Kasumi-1 (cell line): ENCODE data around the gene CATSPERD.
"Not testable (repeated sequence)": the region's sequence is repeated elsewhere in the genome, so short reads cannot be mapped to it uniquely, and the experiment has no call there.

ENCODE experiments used
- DNase-seq, 2 experiments: peaks; one replicate each; lab custom pipeline; 2025; lab: John Stamatoyannopoulos, UW

CATSPERD gene

DNA sequence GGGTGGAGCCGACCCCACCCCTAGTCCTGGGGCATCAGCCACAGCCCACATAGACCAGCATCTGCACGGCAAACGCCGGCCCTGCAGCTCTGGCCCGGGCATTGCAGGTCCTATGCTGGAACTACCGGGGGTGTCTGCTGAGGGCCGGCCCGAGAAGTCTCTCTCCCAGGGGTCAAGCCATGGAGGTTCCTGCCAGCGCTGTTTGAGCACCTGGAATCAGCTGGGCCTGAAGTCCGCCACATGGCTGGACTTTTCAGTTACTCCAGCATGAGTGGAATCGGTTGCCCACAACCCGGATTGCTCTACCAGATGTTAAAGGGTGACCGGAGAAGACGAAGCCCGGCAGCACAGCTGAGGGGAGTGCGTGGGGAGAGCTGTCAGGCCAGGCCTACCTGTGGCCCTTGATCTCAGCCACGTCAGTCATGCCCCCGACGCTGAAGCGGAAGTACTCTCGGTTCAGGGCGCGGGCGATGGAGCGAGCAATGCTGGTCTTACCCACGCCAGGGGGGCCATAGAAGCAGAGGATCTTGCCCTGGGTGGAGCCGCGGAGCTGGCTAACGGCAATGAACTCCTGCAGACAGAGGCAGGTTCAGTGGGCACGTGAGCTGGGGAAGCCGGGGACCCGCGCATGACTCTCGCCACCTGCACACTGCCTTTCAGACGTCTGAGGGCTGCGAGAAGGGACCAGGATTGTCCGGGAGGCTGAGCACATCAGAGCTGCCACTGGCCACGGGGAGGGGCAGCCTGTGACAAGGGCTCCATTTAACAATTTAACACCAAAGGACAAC is 21.6 kb upstream of the CATSPERD start:
- DNase-seq: no peak

DNA sequence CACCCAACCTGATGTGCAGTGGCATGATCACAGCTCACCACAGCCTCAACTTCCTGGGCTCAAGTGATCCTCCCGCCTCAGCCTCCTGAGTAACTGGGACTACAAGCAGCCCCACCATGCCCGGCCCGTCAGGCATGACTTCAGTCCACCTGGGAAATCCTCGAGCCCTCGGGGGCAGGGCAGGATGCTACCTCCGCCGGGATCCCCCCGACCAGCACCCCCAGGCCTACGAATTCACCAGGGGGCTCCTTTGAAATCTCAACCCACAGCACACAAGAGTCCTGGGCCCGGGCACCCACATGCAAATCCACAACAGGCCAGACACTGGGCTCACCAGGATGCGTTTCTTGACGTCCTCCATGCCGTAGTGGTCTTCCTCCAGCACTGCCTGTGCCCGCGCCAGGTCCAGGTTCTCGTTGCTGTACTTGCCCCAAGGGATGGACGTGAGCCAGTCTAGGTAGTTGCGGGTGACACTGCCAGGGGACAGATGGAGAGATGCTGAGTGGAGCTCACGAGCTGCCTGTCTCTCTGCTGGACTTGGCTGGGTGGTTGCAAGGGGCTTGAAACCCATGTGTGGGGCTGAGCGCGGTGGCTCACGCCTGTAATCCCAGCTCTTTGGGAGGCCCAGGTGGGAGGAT is 19.9 kb upstream of the CATSPERD start:
- no peak for DNase-seq

DNA sequence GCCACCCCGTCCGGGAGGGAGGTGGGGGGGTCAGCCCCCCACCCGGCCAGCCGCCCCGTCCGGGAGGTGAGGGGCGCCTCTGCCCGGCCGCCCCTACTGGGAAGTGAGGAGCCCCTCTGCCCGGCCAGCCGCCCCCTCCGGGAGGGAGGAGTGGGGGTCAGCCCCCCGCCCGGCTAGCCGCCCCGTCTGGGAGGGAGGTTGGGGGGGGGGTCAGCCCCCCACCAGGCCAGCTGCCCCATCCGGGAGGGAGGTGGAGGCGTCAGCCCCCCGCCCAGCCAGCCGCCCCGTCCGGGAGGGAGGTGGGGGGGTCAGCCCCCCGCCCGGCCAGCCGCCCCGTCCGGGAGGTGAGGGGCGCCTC is 18.4 kb upstream of the CATSPERD start:
- DNase-seq: not testable (repeated sequence)

DNA sequence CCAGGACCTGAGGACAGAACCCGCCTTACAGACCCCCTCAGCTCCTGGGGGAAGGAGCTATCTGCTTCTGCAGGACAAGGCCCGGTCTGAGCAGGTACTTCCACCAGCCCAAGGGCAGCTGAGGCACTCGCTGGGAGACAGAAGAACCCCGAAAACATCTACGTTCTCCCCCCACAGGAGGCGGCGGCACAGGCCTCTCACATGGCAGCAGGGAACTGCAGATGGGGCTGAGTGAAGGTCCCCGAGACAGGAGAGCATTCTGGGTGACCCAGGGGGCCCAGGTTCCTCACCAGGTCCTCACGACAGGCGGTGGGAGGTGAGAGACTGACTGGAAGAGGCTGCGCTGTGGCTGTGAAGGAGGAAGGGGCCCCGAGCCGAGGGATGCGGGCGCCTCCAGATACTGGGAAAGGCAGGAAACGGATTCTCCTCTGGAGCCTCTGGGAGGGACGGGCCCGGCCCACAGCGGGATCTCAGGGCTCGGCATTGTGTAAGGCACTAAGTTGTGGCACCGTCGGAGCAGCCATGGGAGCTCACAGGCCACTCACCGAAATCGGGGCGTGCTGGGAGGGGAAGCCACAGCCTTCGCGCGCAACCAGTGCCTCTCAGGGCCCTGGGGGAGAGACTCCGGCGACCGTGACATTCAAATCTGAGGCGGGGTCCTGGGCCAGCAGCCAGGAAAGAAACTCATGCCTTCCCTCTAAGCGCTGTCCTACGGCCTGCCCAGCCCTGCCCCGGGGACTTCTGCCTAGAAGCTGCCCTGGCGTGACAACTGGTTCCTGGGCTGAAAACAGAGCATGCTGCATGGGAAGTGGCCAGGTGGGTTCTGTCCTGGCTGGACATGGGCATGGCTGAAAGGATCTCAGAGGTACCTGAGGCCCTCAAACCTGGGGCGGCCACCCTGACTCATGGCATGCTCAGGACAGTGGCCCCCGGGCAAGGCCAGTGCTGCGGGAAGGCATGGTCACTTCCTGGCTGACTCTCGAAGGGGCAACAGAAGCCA is 16.3 kb upstream of the CATSPERD start:
- no peak for DNase-seq

DNA sequence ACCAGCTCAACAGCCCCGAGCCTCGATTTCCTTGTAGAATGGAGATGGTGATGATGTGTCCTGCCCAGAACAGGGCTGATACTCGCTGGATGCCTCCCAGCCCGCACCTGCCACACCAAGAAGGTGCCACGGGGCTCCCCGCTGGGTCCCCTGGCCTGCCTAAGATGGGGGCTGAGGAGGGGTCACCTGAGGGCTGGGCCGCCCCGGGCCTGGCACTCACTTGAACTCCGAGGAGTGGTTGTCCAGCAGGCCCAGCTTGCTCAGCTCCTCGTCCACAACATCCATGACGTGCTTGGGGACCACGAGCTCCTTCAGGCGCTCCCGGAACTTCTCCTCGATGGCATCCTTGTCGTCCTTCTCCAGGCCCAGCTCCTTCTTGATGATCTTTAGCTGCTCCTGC is 14.9 kb upstream of the CATSPERD start:
- DNase-seq: no peak

DNA sequence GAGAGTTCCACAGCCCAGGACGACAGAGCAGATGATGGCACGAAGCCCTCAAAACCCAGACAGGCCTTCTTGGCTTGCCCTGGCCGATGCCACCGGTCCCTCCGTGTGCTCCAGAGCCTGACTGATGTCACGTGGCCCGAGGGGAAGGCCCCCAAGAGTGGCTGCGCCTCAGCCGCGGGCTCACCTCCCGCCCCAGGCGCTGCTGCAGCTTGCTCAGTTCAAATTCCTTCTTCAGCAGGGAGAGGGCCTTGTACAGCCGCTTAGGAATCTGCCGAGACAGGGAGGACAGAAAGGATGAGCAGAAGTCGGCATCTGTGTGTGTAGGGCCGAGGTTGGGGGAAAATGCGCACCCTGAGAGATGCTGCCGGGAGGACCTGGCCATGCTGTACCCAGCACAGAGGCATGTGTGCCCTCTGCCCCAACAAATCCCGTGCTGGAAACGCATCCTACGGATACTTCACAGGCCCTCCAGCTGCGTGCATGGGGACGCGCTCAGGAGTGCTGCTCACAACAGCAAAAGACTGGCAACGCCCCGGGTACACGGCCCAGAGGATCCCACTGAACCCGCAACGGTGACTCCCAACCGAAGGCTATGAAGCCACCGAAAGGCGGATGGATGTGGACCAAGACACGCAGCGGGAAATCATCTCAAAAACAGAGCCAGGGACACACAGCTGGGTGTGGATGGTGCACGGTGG is 13.4 kb upstream of the CATSPERD start:
- no peak for DNase-seq

DNA sequence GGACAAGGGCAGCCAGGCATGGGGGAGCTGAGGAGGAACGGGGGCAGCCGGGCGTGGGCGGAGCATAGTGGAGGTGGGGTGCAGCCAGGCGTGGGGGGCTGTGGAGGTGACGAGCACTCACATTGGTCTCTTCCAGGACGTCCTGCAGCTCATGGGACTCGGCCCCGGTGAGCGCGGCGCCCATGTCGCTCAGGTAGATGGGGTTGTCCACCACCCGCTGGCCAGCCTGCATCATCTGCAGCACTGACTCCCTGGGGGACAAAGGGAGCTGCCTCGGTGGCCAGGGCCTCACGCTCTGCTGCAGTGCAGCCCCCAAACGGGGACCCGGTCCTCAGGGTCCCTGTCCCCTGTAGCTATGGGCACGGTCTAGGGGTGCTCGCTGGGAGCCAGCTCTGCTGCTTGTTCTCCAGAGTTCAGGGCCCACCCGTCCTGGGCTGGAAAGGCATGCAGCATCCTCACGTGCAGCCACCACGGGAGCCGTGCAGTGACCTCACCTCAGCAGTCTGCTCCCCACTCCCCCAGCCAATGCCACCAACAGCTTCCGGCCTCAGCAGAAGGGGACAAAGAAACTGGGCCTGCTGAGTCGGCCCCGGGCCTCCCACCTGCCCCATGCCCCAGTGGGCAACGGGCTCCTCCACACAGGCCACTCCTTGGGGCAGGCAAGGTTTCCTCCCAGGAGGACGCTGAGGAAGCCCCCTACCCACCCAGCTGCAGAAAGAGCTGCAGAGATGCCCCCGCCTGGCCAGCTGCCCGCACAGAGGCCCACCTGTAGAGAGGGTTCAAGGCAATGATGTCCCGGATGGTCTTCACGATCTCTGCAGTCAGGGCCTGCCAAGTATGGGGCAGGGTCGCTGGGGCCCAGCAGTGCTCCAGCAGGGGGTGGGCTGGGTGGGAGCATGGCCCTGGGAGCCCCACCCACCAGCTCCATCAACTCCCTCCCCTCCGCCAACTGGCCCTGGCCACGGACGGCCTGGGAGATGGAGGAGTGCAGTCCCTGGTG is 12.6 kb upstream of the CATSPERD start:
- no peak for DNase-seq

DNA sequence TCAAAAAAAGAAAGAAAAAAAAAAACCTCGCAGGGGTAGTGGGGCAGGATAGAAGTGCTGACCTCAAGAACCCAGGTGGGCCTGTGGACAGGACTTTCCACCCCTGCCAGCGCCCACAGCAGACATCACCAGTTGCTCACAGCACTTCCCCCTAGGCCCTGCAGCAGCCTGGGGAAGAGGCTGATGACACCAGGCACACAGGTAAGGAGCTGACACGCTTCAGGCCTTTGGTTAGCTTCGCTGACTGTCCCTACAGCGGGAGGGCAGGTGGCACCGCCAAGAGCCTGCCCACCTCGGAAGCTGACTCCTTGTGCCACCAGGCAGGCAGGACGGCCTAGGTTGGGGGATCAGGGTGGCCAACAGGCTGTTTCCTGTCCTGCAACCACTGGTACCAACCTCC is 9.4 kb upstream of the CATSPERD start:
- no peak for DNase-seq

DNA sequence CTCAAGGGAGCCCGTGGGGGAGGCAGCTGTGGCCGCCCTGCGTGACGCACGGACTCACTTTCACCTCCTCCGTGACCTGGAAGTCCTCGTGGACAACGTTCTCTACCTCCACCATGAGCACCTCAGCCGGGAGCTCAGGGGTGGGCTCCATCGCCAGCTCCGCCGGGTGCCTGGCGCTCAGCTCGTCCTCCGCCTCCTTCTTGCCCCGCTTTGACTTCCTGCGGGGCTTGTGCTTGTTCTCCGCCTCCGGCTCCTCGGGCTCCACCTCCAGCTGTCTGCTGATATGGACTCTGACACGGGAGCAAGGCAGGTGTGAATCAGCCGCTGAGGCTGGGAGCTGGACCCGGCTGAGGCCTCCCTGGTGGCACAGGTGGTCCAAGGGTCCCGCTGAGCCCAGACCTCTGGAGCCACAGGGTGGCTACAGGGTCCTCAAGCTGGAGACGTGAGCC is 8.7 kb upstream of the CATSPERD start:
- no peak for DNase-seq

DNA sequence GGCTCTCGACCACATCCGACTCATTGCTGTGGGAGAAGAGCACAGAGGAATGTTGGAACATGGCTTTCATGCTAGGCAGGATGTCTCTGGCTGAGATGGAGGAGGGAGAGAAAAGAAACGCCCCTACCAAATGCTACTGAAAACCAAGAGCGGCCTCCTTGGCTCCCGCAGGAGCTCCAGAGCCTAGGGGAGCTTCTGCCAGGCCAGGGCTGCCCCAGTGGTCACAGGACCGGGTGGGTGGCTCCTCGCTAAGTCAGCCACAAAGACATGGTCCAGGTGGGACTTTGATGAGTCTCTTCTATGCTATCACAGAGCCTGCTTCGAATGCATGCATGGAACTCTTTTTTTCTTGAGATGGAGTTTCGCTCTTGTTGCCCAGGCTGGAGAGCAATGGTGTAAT is 7.2 kb upstream of the CATSPERD start:
- no peak for DNase-seq

DNA sequence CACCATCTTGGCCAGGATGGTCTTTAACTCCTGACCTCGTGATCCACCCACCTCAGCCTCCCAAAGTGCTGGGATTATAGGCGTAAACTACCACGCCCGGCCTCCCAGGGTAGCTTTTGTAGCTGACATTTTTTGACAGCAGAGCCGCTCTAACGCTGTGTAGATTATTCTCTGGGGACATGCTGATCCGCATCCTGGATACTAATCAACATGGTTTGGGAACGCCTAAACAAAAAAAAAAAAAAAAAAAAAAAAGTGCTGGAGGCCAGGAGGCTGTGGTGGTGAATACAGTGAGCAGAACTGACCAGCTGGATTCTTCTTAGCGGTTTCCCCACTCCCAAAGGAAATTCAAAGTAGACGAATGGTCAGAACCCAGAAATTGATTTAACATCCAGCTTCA is 5.6 kb upstream of the CATSPERD start:
- no peak for DNase-seq

DNA sequence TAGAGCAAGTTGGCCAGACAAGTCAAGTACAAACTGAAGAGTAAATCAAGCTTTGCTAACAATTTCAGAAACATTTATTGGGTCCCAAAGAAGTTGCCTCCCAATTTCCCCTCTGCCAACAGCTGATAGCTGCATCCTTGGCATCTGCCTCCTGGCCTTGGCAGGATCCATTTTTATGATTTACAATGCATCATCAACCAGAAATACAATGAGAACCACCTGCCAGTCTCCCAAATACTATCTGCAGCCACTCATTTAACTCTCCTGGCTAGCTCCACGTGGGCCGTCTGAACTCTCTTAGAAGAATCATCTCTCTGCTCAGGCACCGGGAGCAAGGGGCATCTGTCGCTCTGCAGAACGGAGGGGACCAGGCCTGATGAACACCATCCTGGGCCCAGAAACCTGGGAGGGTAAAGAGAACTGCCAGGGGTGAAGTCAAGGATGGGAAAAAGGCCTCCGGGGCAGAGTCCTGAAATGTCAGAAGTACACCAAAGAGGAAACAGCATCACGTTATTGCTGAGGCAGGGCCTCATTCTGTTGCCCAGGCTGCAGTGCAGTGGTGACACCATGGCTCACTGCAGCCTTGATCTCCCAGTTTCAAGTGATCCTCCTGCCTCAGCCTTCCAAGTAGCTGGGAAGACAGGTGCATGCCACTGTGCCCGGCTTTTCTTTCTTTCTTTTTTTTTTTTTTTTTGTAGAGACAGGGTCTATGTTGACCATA is 3.1 kb upstream of the CATSPERD start:
- DNase-seq: no peak

DNA sequence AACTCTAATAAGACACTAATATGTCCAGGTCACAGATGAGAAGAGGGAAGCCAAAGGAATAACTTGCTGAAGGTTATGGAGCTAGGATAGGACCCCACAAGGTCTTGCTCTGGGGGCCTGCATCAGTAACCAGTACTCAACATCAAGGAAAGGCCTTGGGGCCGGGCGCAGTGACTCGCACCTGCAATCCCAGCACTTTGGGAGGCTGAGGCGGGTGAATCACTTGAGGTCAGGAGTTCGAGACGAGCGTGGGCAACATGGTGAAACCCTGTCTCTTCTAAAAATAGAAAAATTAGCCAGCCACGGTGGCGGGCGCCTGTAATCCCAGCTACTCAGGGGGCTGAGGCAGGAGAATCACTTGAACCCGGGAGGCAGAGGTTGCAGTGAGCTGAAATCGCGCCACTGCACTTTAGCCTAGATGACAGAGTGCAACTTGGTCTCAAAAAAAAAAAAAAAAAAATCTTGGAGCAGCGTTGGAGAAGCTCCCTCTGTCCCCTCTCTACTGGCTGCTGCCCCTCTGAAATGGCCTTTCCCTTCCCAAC is 2.3 kb upstream of the CATSPERD start:
- no peak for DNase-seq

DNA sequence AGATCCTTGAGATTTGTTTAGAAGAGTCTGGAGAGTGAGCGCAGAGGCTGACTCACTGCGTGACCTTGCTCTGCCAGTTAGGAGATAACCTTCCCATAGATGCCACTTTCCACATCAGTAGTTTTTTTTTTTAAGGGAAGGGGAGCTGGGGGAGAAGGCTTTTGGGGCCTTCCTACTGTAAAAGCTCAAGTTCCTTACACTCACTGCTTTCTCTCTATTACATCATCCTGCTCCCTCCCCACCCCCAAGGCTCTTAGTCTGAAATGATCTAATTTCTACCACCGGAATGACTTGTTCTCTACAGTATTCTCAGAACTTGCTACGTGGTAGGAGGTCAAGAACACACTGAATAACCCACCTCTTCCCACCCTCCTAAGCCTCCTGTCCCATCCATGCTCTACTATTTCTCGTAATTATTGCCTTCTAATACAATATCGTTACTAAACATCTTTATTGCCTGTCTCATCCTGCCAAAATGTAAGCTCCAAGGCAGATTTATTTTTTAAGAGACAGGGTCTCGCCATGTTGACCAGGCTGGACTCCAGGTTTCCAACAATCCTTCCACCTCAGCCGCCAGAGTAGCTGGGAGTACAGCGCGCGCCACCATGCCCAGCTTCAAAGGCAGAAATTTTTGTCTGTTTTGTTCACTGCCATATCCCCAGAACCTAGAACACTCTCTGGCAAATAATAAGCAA is 1.7 kb upstream of the CATSPERD start:
- peak; percentile 46 to 72 for DNase-seq

DNA sequence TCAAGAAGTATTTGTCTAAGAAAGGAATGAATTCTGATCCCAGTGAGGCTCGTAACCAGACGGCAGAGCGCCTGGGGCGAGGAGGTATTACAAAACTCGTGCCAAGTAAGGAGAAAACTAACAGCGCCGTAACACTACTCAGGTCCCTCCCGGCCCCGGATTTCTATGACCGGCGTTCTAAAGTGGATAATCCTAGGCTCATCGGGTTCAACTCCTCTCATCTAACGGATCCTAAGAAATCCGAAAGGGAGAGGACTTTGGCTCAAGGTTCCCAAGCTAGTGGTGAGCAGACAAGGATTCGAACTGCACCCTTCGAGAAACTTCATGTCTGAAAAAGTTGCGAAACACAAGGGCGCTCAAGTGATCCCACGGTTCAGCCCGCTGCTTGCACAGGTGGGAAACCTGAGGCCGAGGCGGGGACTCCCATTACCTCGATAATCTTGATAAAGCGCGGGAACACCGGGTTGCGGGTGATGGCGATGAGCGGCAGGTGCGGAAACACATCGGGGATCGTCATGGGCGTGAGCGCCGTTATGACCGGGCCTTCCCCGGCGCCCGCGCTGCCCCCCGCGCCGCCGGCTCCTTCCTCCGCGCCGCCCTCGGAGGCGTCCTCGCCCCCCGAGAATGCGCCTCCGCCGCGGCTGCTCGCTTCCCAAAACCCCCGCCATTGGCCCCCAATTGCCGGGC is 1.0 kb upstream of the CATSPERD start:
- no peak for DNase-seq

DNA sequence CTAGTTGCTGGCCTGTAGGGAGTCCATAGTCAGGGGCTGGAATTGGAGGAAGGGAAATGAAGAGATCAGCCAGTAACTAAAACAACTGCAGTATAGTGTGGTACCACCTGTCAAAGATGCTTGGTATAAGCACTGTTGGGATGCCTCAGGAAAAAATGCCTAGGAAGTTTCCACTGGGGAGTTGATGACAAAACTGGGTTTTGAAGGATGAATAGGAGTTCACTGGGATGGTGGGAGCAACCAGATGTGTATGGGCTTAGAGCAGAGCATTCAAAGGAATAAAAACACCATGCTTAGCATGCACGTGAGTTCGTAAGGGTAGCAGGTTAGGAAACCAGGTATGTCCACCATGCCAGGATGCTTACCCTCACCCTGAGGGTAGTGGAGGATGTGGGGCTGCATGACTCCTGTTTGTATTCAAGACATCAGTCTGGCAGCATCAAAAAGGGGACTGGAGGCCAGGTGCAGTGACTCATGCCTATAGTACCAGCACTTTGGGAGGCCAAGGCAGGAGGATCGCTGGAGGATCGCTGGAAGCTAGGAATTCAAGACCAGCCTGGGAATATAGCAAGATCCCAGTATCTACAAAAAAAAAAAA is 7.1 kb downstream of the CATSPERD start:
- no peak for DNase-seq

DNA sequence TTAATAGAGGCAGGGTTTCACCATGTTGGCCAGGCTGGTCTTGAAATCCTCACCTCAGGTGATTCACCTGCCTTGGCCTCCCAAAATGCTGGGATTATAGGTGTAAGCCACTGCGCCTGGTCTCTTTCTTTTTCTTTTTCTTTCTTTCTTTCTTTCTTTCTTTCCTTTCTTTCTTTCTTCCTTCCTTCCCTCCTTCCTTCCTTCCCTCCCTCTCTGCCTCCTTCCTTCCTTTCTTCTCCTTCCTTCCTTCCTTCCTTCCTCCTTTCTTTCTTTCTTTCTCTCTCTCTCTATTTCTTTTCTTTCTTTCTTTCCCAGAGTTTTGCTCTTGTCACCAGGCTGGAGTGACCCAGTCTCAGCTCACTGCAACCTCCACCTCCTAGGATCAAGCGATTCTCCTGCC is 12.7 kb downstream of the CATSPERD start:
- DNase-seq: not testable (repeated sequence)

DNA sequence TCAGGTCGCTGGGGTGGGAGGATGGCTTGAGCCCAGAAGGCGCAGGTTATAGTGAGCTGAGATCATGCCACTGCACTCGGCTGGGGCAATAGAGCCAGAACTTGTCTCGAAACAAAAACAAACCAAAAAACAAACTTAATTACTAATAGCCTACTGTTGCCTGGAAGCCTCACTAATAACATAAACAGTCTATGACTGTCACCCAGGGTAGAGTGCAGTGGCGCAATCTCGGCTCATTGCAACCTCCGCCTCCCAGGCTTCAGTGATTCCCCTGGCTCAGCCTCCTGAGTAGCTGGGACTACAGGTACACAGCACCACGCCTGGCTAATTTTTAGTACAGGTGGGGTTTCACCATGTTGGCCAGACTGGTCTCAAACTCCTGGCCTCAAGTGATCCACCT is 18.0 kb downstream of the CATSPERD start:
- no peak for DNase-seq
